HG03066 (cell line): ENCODE results near the gene KRTAP2-2.
"Not testable (repeated sequence)": the region's sequence is repeated elsewhere in the genome, so short reads cannot be mapped to it uniquely, and the experiment has no call there.

Experiments
- ATAC-seq: cut with Tn5 transposase; IDR thresholded peaks from one replicate; pipeline ENCODE4 v1.9.1; 2021; ENCODE audit warnings: low read depth; ENCODE audit not compliant: unreplicated experiment

Gene KRTAP2-2, protein sequence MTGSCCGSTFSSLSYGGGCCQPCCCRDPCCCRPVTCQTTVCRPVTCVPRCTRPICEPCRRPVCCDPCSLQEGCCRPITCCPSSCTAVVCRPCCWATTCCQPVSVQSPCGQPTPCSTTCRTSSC

GRCh38 chr17:41055130-41055529 is at the start of gene KRTAP2-2:
KRTAP2-2 (minus strand) TSS chr17:41055230; CDS start chr17:41055211, 19 bp downstream.
- ATAC-seq: not testable (repeated sequence)

- ATAC-seq: not testable (repeated sequence)
These were observed 49.5 kb upstream of the KRTAP2-2 start for GRCh38 chr17:41104386-41105038.

GRCh38 chr17:41103896-41104295 is 48.9 kb upstream of the KRTAP2-2 start:
- no peak for ATAC-seq

DNA sequence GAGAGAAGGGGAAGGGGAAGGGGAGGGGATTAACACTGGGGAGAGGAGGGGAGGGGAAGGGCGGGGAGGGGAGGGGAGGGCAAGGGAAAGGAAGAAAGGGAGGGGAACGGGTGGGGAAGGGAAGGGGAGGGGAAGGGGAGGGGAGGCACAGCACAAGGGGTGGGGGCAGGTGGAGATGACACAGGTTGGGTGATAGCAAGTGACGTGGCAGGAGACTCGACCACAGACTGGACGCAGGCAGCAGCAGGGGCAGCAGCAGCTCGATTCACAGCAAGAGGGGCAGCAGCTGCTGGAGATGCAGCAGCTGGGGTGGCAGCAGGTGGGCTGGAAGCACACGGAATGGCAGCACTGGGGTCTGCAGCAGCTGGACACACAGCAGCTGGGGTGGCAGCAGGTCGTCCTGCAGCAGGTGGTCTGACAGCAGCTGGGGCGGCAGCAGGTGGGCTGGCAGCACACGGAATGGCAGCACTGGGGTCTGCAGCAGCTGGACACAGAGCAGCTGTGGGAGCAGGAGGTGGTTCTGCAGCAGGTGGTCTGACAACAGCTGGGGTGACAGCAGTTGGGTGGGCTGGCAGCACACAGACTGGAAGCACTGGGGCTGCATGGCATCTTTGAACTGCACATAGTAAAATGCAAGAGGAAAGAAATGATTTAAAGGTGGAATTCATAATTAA is 46.7 kb upstream of the KRTAP2-2 start, which contains the start of gene KRTAP4-16:
KRTAP4-16 (minus strand) TSS at position 624 of the 674 bp plus-strand sequence; CDS start at position 624, 0 bp downstream.
- no peak for ATAC-seq

GRCh38 chr17:41099682-41100480 is 44.9 kb upstream of the KRTAP2-2 start:
- ATAC-seq: not testable (repeated sequence)

- ATAC-seq: no peak
These were observed 43.5 kb upstream of the KRTAP2-2 start for GRCh38 chr17:41098481-41098880.

DNA sequence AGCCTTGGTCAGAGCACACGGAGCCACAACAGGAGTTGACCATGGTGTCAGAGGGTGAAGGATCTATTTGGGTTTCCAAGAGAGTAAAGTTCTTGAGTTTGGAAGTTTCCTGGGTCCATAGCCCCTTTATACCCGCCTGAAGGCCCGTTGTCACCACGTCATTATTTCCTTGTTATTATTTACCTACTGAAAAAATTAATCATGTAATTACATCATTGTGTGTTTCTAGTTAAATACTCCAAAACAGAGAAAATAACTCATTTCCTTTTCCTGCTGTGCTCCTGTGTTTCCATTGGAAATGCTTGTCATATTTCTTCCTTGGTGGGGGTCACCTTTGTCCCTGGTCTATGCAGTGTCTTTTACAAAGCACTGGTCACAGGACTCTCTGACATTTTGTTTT is 43.0 kb upstream of the KRTAP2-2 start, which contains the start of gene KRTAP4-8:
KRTAP4-8 (minus strand) TSS at position 101 of the 400 bp plus-strand sequence; CDS start at position 43, 58 bp downstream.
- ATAC-seq: no peak

GRCh38 chr17:41096055-41096454 is 41.0 kb upstream of the KRTAP2-2 start:
- ATAC-seq: no peak

DNA sequence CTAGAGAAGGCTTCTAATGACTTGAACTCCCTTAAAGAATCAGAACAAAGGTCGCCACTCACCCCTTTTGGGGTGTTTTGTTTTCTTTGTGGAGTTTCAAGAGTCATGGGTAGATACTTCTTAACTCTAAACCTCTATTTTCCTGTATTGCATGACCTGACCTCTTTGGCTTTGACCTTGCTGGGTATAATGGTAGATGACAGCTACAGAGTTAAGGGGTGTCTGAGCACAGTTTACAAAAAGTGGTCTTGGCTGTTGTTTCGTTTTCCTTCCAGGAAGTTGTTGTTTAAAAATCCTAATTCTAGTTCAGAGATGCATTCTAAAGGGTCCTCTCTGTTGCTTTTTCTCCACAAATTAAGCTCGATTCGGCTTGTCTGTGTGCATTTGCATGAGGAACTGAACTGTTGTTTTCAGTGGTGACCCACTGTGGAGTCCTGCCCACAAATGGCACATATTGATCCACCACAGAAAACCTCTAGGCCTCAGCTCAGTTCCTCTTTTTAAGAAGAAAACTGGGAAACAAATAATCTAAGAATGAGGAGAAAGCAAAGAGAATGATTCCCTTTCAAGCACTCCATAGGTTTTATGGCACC is 33.8 kb upstream of the KRTAP2-2 start:
- not testable (repeated sequence) for ATAC-seq

DNA sequence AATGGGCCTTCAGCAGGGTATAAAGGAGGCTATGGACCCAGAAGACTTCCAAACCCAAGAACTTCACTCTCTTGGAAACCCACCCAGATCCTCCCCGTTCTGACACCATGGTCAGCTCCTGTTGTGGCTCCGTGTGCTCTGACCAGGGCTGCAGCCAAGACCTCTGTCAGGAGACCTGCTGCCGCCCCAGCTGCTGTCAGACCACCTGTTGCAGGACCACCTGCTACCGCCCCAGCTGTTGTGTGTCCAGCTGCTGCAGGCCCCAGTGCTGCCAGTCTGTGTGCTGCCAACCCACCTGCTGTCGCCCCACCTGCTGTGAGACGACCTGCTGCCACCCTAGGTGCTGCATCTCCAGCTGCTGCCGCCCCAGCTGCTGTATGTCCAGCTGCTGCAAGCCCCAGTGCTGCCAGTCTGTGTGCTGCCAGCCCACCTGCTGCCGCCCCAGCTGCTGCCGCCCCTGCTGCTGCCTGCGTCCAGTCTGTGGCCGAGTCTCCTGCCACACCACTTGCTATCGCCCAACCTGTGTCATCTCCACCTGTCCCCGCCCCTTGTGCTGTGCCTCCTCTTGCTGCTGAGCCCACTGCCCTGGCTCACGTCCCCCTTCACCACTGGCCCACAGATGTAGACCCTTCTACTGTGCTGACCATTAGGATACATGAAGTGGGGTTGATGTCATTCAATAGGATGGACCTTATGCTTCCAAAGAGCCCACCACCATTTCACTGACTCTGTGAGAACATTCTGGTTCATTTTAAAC is 29.2 kb upstream of the KRTAP2-2 start, which contains the start of gene KRTAP4-7:
KRTAP4-7 (plus strand) TSS at position 51 of the 757 bp plus-strand sequence; CDS start at position 108, 57 bp downstream.
- not testable (repeated sequence) for ATAC-seq

- ATAC-seq: not testable (repeated sequence)
These were observed 28.4 kb upstream of the KRTAP2-2 start for GRCh38 chr17:41083427-41083826.

GRCh38 chr17:41082626-41083025 is 27.6 kb upstream of the KRTAP2-2 start:
- no peak for ATAC-seq

GRCh38 chr17:41076788-41077187 is 21.8 kb upstream of the KRTAP2-2 start:
- ATAC-seq: no peak

GRCh38 chr17:41073676-41074075 is 18.6 kb upstream of the KRTAP2-2 start:
- ATAC-seq: no peak

DNA sequence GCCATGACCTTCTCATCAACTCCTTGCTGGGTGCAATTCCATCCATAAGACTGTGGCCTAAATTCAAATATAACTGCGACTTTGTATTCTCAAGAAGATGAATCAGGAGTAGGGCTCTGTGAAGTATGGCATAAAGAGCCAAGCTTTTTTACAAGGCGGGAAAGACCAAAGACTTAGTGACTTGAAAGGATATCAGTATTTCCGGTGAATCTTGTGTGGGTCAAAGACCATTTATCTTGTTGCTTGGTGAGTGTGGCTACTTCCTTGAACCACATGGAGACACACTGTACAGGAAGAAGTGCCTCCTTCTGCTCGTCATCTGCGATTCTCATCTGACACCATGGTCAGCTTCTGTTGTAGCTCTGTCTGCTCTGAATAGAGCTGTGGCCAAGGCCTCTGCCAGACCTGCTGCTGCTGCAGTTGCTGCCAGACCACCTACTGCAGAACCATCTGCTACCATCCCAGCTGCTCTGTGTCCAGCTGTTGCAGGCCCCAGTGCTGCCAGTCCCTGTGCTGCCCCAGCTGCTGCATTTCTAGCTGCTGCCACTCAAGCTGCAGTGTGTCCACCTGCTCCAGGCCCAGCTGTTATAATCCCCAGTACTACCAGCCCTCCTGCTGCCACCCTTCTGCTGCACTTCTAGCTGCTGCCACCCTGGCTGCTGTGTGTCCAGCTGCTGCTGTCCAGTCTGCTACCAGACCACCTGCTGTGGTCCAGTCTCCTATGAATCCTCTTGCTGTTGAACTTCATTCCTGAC is 16.8 kb upstream of the KRTAP2-2 start:
- ATAC-seq: no peak

GRCh38 chr17:41069031-41069430 is 14.0 kb upstream of the KRTAP2-2 start:
- ATAC-seq: no peak

DNA sequence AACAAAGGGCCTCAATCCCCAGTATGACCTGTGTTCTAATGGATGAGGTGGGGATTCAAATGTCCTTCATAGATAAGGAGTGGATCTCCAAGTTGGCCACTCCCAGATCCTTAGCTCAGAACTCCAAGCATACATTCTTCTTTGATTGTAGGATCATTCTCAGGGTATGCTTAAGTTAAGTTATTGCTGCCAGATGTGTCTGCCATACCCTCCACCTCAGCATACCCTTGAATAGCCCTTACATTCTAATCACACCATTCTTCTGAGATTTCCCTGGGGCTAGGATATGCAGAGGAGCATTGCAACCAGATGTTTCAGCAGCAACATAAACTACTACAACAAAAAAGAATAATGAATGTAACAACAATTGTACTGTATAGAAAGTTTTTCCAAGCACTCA is 12.3 kb upstream of the KRTAP2-2 start:
- ATAC-seq: no peak

DNA sequence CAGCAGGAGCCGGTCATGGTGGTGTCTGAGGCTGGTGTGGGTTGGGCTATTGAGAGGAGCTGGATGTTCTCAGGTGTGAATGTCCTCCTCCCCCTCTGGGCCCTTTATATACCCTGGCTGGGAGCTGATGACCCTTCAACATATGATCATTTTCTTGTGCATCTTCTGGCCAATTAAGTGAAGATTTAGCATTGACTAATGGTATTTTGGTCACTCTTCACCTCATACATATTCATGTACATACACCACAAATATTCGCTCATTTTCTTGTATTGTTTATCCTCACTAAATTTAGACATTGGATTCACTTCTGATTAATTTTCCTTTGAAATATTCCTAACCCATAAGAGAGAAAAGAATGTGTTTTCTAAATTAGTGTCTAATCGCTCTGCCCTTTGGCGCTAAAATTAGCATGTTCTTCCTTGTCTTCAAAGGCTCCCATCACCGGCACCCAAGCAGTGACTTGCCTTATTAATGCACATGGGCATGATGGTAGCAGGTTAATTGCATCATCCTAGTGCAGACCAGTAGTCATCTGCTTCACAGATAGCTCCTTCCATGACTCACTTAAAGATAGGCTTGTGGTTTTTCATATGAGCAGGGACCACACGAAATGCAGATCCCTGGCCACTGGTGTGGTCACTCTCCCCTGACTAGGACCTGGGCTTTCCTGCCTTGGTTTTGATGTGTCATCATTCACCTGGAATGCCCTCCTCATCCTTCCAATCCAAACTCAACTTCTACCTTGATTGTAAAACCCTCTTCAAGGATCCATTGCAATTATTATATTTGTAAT is 11.0 kb upstream of the KRTAP2-2 start, which contains the start of gene KRTAP2-4:
KRTAP2-4 (minus strand) TSS at position 51 of the 796 bp plus-strand sequence; CDS start at position 17, 34 bp downstream.
- ATAC-seq: no peak
